PC-3 (cell line): Measurements from ENCODE around the gene ZBTB12.

Experiments
- EZH2phosphoT487 ChIP-seq: fragments of 300-600 bp; sonication (generic); IDR thresholded peaks from 2 replicates; pipeline ENCODE4 v1.6.1; 2018; ENCODE audit warnings: mild to moderate bottlenecking, antibody characterized with exemption, low read length, borderline replicate concordance
- TF ChIP-seq, protein P1 (sequence below): fragments of 300-600 bp; sonication (generic); conservative IDR thresholded peaks from 2 replicates; pipeline ENCODE4 v1.5.1; 2017; ENCODE audit warnings: antibody characterized with exemption, low read depth, mild to moderate bottlenecking, low read length

DNA sequence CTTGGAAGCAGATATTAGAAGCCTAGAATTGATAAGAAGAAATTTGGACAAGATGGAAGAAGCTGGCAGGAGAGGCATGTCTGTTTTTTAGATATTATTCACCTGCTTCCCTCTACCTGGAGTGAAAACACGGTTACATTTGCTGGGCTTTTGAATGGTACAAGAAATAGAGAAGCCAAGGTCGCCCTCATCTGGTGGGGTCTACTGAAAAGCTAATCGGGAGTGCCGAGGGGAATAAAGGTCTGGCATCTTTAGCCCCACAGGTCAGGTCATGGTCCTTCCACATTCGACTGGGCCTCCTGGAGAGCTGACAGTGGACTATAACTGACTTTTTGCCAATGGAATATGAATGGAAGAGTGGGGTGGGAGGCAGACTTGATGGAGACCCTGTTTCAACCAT is 21.1 kb upstream of the ZBTB12 start:
- no peak for TF ChIP-seq EZH2phosphoT487
- TF ChIP-seq, protein P1, sequence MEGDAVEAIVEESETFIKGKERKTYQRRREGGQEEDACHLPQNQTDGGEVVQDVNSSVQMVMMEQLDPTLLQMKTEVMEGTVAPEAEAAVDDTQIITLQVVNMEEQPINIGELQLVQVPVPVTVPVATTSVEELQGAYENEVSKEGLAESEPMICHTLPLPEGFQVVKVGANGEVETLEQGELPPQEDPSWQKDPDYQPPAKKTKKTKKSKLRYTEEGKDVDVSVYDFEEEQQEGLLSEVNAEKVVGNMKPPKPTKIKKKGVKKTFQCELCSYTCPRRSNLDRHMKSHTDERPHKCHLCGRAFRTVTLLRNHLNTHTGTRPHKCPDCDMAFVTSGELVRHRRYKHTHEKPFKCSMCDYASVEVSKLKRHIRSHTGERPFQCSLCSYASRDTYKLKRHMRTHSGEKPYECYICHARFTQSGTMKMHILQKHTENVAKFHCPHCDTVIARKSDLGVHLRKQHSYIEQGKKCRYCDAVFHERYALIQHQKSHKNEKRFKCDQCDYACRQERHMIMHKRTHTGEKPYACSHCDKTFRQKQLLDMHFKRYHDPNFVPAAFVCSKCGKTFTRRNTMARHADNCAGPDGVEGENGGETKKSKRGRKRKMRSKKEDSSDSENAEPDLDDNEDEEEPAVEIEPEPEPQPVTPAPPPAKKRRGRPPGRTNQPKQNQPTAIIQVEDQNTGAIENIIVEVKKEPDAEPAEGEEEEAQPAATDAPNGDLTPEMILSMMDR: peak; percentile 43; the same call in 1 of the 2 replicates
